NOMO-1 (cell line): Measurements from ENCODE around the gene TSPAN3.

Experiments
- DNase-seq, 2 experiments: peaks; one replicate each; lab custom pipeline; 2025; ENCODE audit not compliant: unreplicated experiment in 2 of 2; lab: John Stamatoyannopoulos, UW

The TSPAN3 gene

GRCh38 chr15:77085297-77085696, 14.4 kb upstream of the TSPAN3 start:
- DNase-seq: peak in 1 of 2 experiments; percentile 18

- DNase-seq: no peak
These were observed 13.5 kb upstream of the TSPAN3 start for GRCh38 chr15:77084436-77084835.

- DNase-seq: peak; percentile 49 to 57
These were observed 12.7 kb upstream of the TSPAN3 start for GRCh38 chr15:77083381-77084160.

- DNase-seq: no peak
These were observed 11.1 kb upstream of the TSPAN3 start for GRCh38 chr15:77081971-77082370.

- no peak for DNase-seq
These were observed 5.5 kb upstream of the TSPAN3 start for GRCh38 chr15:77076323-77076915.

GRCh38 chr15:77075528-77075927, 4.6 kb upstream of the TSPAN3 start:
- no peak for DNase-seq

- no peak for DNase-seq
These were observed 3.4 kb upstream of the TSPAN3 start for GRCh38 chr15:77074350-77074749.

GRCh38 chr15:77071305-77072223, 655 bp upstream of the TSPAN3 start:
- no peak for DNase-seq

- no peak for DNase-seq
These were observed 772 bp downstream of the TSPAN3 start for GRCh38 chr15:77070180-77070494.

GRCh38 chr15:77069521-77070121, 1.3 kb downstream of the TSPAN3 start:
- DNase-seq: no peak

- no peak for DNase-seq
These were observed 2.3 kb downstream of the TSPAN3 start for GRCh38 chr15:77068633-77069032.

- DNase-seq: peak in 1 of 2 experiments; percentile 73
These were observed 3.1 kb downstream of the TSPAN3 start for GRCh38 chr15:77067691-77068367.

GRCh38 chr15:77066971-77067690, 3.8 kb downstream of the TSPAN3 start:
- peak in 1 of 2 experiments; percentile 62 for DNase-seq

GRCh38 chr15:77064539-77065308, 6.2 kb downstream of the TSPAN3 start:
- DNase-seq: no peak

- DNase-seq: no peak
These were observed 6.8 kb downstream of the TSPAN3 start for GRCh38 chr15:77064063-77064462.

- DNase-seq: no peak
These were observed 7.7 kb downstream of the TSPAN3 start for GRCh38 chr15:77063249-77063648.

- DNase-seq: no peak
These were observed 10.4 kb downstream of the TSPAN3 start for GRCh38 chr15:77060546-77060945.

- peak in 1 of 2 experiments; percentile 30 for DNase-seq
These were observed 11.0 kb downstream of the TSPAN3 start for GRCh38 chr15:77059786-77060361.

- no peak for DNase-seq
These were observed 12.4 kb downstream of the TSPAN3 start for GRCh38 chr15:77058468-77058867.
